H1 (cell line): ENCODE data around the gene POLD1. TPM values are rescaled to one million over a fixed set of nuclear protein-coding genes. Genes with fewer than 3 reads are reported as not detected.

Experiments used
- CTCF ChIA-PET: fragments of 300-600 bp; sonication (Branson Sonifier 250); formaldehyde crosslinking; loops from one replicate; lab custom pipeline; 2021; ENCODE audit not compliant: partially characterized antibody; lab: Charles Lee
- POLR2A ChIA-PET: fragments of 300-600 bp; sonication (Branson Sonifier 250); formaldehyde crosslinking; loops from one replicate; lab custom pipeline; 2021; ENCODE audit warnings: inconsistent platforms; ENCODE audit not compliant: partially characterized antibody; lab: Charles Lee
- DNase-seq, 2 experiments: peaks; one replicate each; pipeline versions ENCODE4 v3.0.0 to v3.0.0-alpha.2; 2010 to 2022; ENCODE audit warnings: low spot score in 2 of 2, low read depth in 1 of 2, mixed read lengths in 1 of 2
- FAIRE-seq: peaks from 2 replicates; lab custom pipeline; 2011; peaks lifted over from hg19 to GRCh38; lab: Jason Lieb, UNC
- H2AFZ ChIP-seq: 2 replicates; pipeline ENCODE4 v1.8.1; 2012; ENCODE audit warnings: low read length, inconsistent platforms
- H2AK5ac ChIP-seq: 2 replicates; pipeline ENCODE4 v1.6.1; 2013; ENCODE audit warnings: low read depth, low read length
- H2BK120ac ChIP-seq: replicated peaks from 2 replicates; pipeline ENCODE3; 2013; ENCODE audit warnings: low read depth, low read length, inconsistent platforms
- H2BK12ac ChIP-seq: 2 replicates; pipeline ENCODE4 v1.6.1; 2013; ENCODE audit warnings: low read depth, low read length
- H2BK15ac ChIP-seq: 2 replicates; pipeline ENCODE4 v1.6.1; 2013; ENCODE audit warnings: low read length
- H2BK20ac ChIP-seq: 2 replicates; pipeline ENCODE4 v1.6.1; 2013; ENCODE audit warnings: low read length
- H2BK5ac ChIP-seq: 2 replicates; pipeline ENCODE4 v1.6.1; 2013; ENCODE audit warnings: low read depth, low read length
- H3K14ac ChIP-seq: 2 replicates; pipeline ENCODE4 v1.6.1; 2013; ENCODE audit warnings: inconsistent platforms; ENCODE audit not compliant: insufficient read length
- H3K18ac ChIP-seq: 2 replicates; pipeline ENCODE4 v1.6.1; 2013; ENCODE audit warnings: low read length; ENCODE audit errors: extremely low read depth
- H3K23ac ChIP-seq: 2 replicates; pipeline ENCODE4 v1.6.1; 2013; ENCODE audit warnings: inconsistent platforms; ENCODE audit not compliant: insufficient read length
- H3K23me2 ChIP-seq: 2 replicates; pipeline ENCODE4 v1.6.1; 2013; ENCODE audit warnings: low read depth, low read length
- H3K27ac ChIP-seq: 2 replicates; pipeline ENCODE4 v1.6.1; 2011; ENCODE audit warnings: low read depth, low read length, inconsistent platforms
- H3K27me3 ChIP-seq, 4 experiments: replicated peaks in 1 of 4; 1 replicate in 1 of 4; 2 replicates in 3 of 4; pipeline versions ENCODE4 v1.6.1 to v1.8.1; 2011 to 2013; ENCODE audit warnings: low read length in 3 of 4, mild to moderate bottlenecking in 3 of 4, inconsistent platforms in 2 of 4, mixed read lengths in 2 of 4, moderate library complexity in 1 of 4; ENCODE audit not compliant: control insufficient read depth in 3 of 4, insufficient read depth in 3 of 4; ENCODE audit errors: extremely low read depth in 1 of 4
- H3K36me3 ChIP-seq, 4 experiments: 2 replicates each; pipeline versions ENCODE4 v1.6.1 to v1.8.1; 2011 to 2013; ENCODE audit warnings: mild to moderate bottlenecking in 4 of 4, low read length in 3 of 4, moderate library complexity in 2 of 4, control low read depth in 1 of 4, inconsistent platforms in 1 of 4; ENCODE audit not compliant: insufficient read depth in 4 of 4, control insufficient read depth in 2 of 4
- H3K4ac ChIP-seq: replicated peaks from 2 replicates; pipeline ENCODE3; 2013; ENCODE audit warnings: low read length, low read depth, mixed read lengths, inconsistent platforms; ENCODE audit not compliant: insufficient read length
- H3K4me1 ChIP-seq, 4 experiments: replicated peaks in 1 of 4; 1 replicate in 1 of 4; 2 replicates in 3 of 4; pipeline versions ENCODE4 v1.6.1 to v1.8.1; 2011 to 2013; ENCODE audit warnings: low read length in 3 of 4, inconsistent platforms in 2 of 4, mixed read lengths in 1 of 4; ENCODE audit not compliant: insufficient read depth in 4 of 4, control insufficient read depth in 3 of 4
- H3K4me2 ChIP-seq, 2 experiments: 2 replicates each; pipeline versions ENCODE4 v1.6.1 to v1.8.1; 2011 to 2013; ENCODE audit warnings: low read depth in 2 of 2, low read length in 2 of 2, control low read depth in 1 of 2, inconsistent platforms in 1 of 2, mild to moderate bottlenecking in 1 of 2; ENCODE audit not compliant: insufficient read depth in 1 of 2
- H3K4me3 ChIP-seq, 4 experiments: fragments of 200-600, 300-600 bp in 1 of 4; sonication (generic), shearing (Covaris generic), sonication (Bioruptor Twin) in 1 of 4; 2 replicates each; pipeline versions ENCODE4 v1.5.1 to v1.8.1; 2011 to 2016; ENCODE audit warnings: low read length in 4 of 4, low read depth in 3 of 4, control low read depth in 2 of 4, inconsistent platforms in 2 of 4, mild to moderate bottlenecking in 2 of 4, mixed read lengths in 1 of 4, moderate library complexity in 1 of 4; ENCODE audit not compliant: insufficient read depth in 2 of 4; ENCODE audit errors: extremely low read depth in 1 of 4
- H3K56ac ChIP-seq: replicated peaks from 2 replicates; pipeline ENCODE3; 2013; ENCODE audit warnings: low read depth, mild to moderate bottlenecking, mixed read lengths, low read length, inconsistent platforms; ENCODE audit not compliant: insufficient read length
- H3K79me1 ChIP-seq: 2 replicates; pipeline ENCODE4 v1.6.1; 2013; ENCODE audit warnings: low read depth, low read length, control low read depth
- H3K79me2 ChIP-seq, 2 experiments: 2 replicates each; pipeline versions ENCODE4 v1.6.1 to v1.8.1; 2012 to 2013; ENCODE audit warnings: low read length in 2 of 2, mild to moderate bottlenecking in 2 of 2, inconsistent platforms in 1 of 2; ENCODE audit not compliant: insufficient read depth in 2 of 2, control insufficient read depth in 1 of 2
- H3K9ac ChIP-seq, 4 experiments: replicated peaks in 1 of 4; 1 replicate in 1 of 4; 2 replicates in 3 of 4; pipeline versions ENCODE4 v1.6.1 to v1.8.1; 2011 to 2013; ENCODE audit warnings: low read depth in 3 of 4, low read length in 3 of 4, control low read depth in 2 of 4, mild to moderate bottlenecking in 2 of 4, moderate library complexity in 2 of 4, inconsistent platforms in 1 of 4; ENCODE audit errors: extremely low read depth in 1 of 4
- H3K9me3 ChIP-seq, 2 experiments: 2 replicates each; pipeline versions ENCODE4 v1.6.1 to v1.8.1; 2012 to 2013; ENCODE audit warnings: mild to moderate bottlenecking in 2 of 2, moderate library complexity in 2 of 2, control low read depth in 1 of 2, inconsistent platforms in 1 of 2, low read depth in 1 of 2, low read length in 1 of 2, mixed read lengths in 1 of 2; ENCODE audit not compliant: insufficient read depth in 2 of 2
- H4K20me1 ChIP-seq, 2 experiments: replicated peaks in 1 of 2; 2 replicates each; pipeline versions ENCODE3 to v1.8.1; 2011 to 2013; ENCODE audit warnings: inconsistent platforms in 2 of 2, low read length in 2 of 2, mild to moderate bottlenecking in 1 of 2; ENCODE audit not compliant: insufficient read depth in 2 of 2, control insufficient read depth in 1 of 2
- H4K5ac ChIP-seq: 2 replicates; pipeline ENCODE4 v1.6.1; 2013; ENCODE audit warnings: low read length, low read depth, mixed read lengths, inconsistent platforms; ENCODE audit not compliant: insufficient read length
- H4K8ac ChIP-seq: 2 replicates; pipeline ENCODE4 v1.8.0; 2013; ENCODE audit warnings: mild to moderate bottlenecking, moderate library complexity, low read length, inconsistent platforms; ENCODE audit not compliant: insufficient read depth; ENCODE audit errors: extremely low read depth
- H4K91ac ChIP-seq: replicated peaks from 2 replicates; pipeline ENCODE3; 2013; ENCODE audit warnings: low read length, mixed read lengths, inconsistent platforms; ENCODE audit not compliant: insufficient read length
- RNF2 ChIP-seq: fragments of 200-900, 300-1000 bp; sonication (generic); IDR thresholded peaks from 2 replicates; pipeline ENCODE4 v1.7.1; 2016; ENCODE audit warnings: borderline replicate concordance, low read depth, mild to moderate bottlenecking, antibody characterized with exemption, low read length; ENCODE audit not compliant: poor library complexity, severe bottlenecking; ENCODE audit errors: missing control alignments
- WGBS, 2 experiments: shearing (Covaris generic) in 1 of 2; methylation state at CpG; one replicate each; pipeline versions ENCODE4 v1.1.6 to v1.1.7; 2013 to 2015; ENCODE audit warnings: low lambda C conversion rate in 2 of 2, mixed read lengths in 2 of 2, inconsistent platforms in 1 of 2, low coverage in 1 of 2, missing lambda C conversion rate in 1 of 2; ENCODE audit not compliant: insufficient replicate concordance in 2 of 2, insufficient coverage in 1 of 2, insufficient read length in 1 of 2; ENCODE audit errors: extremely low coverage in 1 of 2, missing lambda C conversion rate in 1 of 2; 5-methylcytosine and 5-hydroxymethylcytosine counted together
- polyA plus RNA-seq, 7 experiments: library from polyadenylated mRNA; depleted of rRNA in 3 of 7; stranded (reverse) in 5 of 7; unstranded in 2 of 7; fragments of >200 nt in 5 of 7; fragments of 200-250 nt in 2 of 7; gene quantifications; 1 replicate in 5 of 7; 2 replicates in 1 of 7; 4 replicates in 1 of 7; pipeline versions ENCODE4 v1.2.1 to v1.2.3, GENCODE V29; 2011 to 2013; ENCODE audit warnings: missing spikeins in 2 of 7, mixed read lengths in 2 of 7
- total RNA-seq: library from RNA; stranded (reverse); fragmentation: NEBNext Ultra II Directional; extraction: Animal tissue kit (Norgen Biotek cat#: 25700); gene quantifications from 2 replicates; pipeline ENCODE4 v1.2.1, GENCODE V29; 2021

Gene POLD1
- total and polyA plus RNA-seq, 2 of the 8 experiments (the other 6 are each of a cell fraction or from before 2014, with no cell fraction given), result 141 to 142 TPM

- Histone ChIP-seq H2BK120ac (no peak overlapping the region), H4K91ac (no peak overlapping the region), H2BK20ac (no peak overlapping the region), H3K4ac (no peak overlapping the region), H3K23ac (no peak overlapping the region), H3K23me2 (no peaks in the 10 kb centered on the region), H2AFZ (no peak overlapping the region), H3K9me3 (no peaks in the 10 kb centered on the region), H3K4me1 (no peaks in the 10 kb centered on the region; a peak in 1 of 7 replicates), H2AK5ac (no peak overlapping the region), H3K9ac (no peak overlapping the region), H3K14ac (no peak overlapping the region), H2BK15ac (no peak overlapping the region), H3K56ac (no peak overlapping the region), H4K5ac (no peak overlapping the region), H3K27me3 (no peaks in the 10 kb centered on the region), H3K27ac (no peak overlapping the region), H3K79me2 (no peaks in the 10 kb centered on the region), H3K79me1 (no peaks in the 10 kb centered on the region), H4K20me1 (no peaks in the 10 kb centered on the region), H3K4me3 (no peak overlapping the region), H2BK5ac (no peak overlapping the region), H3K4me2 (no peak overlapping the region), H3K36me3 (0 out of 8 replicates have a peak, but pooled peaks cover 0 to 3% (median 0%) of the 10 kb centered on the region in 4 experiments), H4K8ac (no peak overlapping the region), H2BK12ac (no peak overlapping the region), H3K18ac (no peak overlapping the region)
- CTCF ChIA-PET, result interaction anchor here (1.3 kb wide), 1 partner anchor 13 kb away, joined by 3 read pairs; no protein-coding TSS in a partner anchor
- DNase-seq (no peak), FAIRE-seq (no peak)
- no peak for TF ChIP-seq RNF2
- WGBS, 2 experiments, result 89% methylated on average over 8 of the region's 8 CpGs; no CpG with 5 or more reads in 1 of the 2 experiments
- POLR2A ChIA-PET, result interaction anchor here (1.2 kb wide), 1 partner anchor 9 kb away, joined by 3 read pairs; no protein-coding TSS in a partner anchor
These were observed 39.4 kb upstream of the POLD1 start for GRCh38 chr19:50344661-50345318.
